EH (cell line): ENCODE data around the gene EHF.
"Not testable (repeated sequence)": the region's sequence is repeated elsewhere in the genome, so short reads cannot be mapped to it uniquely, and the experiment has no call there.

ENCODE experiments used
- DNase-seq: peaks from one replicate; pipeline ENCODE4 v3.0.0-alpha.2; 2015; ENCODE audit warnings: low read depth

EHF gene

DNA sequence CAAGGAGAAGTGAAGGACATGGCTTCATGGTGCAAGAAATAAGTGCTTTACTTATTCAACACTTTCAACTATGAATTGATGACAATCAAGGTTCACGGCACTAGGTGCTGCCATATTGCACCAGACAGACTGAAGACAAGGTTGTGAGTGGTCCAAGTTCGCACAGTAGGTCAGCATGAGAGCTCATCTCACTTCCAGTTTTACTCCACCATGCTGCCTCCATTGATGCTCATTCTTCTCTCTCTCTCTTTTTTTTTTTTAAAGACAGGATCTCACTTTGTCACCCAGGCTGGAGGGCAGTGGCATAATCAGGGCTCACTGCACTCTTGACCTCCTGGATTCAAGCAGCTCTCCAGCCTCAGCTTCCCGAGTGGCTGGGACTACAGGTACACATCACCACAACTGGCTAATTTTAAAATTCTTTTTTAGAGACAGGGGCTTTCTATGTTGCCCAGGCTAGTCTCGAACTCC lies 47.7 kb downstream of the EHF start:
- DNase-seq = no peak

DNA sequence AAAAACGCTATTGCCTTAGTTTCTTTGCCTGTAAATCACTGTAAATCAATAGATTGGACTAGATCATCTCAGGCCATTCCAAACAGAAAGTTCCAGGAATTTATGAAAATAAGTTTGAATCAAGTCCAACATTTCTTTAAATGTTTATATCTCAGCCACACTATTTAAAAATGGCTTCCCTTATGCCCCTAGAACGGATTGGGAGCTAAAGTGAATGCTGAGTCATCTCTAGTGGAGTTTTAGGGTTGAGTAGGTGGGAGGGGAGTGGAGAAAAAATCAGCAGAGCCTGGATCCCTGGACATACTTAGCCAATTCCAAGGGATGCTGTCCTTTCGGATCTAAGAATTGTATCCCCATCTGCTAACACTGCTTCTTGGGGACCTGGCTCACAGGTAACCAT lies 48.6 kb downstream of the EHF start:
- no peak for DNase-seq

DNA sequence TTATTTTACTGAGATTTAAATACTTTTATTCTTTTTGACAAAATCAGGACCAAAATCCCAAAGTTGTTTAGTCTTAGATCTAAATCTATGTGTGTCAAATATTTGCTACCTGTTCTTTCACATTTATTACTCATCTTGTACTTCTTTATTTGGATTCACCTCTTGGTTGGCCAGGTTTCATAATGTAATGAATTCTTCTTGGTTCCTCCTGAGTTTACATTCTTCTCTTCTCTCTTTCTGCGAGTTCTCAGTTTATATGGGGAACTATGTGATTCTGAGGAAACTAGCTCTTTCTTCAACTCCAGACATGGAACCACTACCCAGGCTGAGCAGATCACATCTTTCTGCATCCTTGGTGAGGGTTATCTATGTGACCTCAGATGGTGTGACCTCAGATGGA lies 50.2 kb downstream of the EHF start:
- DNase-seq = no peak

DNA sequence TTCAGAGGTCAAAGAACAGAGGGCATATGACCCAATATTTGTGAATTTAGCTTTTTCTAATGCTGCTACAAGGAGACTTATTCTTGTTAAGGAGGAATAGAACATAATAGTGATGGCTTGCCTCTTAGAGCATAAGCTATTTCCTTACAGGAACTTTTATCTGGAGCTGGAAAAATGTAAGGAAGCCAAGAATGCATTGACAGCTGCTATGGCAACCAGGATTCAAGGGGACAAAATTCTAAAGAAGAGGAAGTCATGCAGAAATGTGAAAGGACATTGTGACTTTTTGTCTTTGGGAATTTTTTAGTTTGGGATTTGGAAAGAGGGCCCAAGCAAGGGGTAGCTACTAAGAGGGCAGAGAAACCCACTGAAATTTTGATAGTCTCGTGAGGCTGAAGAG lies 51.1 kb downstream of the EHF start:
- no peak for DNase-seq

DNA sequence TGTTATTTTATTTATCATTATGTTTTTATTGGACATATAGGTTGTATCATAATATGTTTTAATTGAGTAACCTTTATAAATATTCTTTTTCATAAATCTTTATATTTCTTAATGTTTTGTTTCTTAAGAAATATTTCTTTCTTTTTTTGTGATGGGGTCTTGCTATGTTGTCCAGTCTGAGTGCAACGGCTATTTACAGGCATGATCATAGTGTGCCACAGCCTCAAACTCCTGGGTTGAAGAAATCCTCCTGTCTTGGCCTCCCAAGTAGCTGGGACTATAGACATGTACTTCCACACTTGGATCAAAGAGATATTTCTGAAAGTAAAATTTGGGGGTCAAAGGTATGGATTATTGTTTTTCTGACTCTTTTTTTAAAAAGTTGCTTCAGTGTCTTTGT lies 53.1 kb downstream of the EHF start:
- DNase-seq = no peak

DNA sequence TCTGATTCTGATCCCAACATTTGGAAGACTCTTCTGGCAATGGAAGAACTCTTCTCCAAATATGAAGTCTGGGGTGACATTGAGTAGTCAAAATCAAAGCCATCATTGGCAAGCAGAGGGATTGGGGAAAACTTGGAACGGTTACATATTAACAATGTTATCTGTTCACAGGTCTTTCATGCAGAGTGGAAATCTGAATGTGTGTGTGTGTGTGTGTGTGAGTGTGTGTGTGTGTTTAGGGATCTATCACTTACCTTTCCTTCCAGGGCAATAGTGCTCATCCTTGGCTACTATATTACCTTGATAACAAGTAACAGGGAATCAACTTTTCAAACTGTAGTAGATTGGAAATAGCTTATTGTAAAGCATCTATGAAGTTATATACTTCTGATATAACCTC lies 55.3 kb downstream of the EHF start:
- no peak for DNase-seq

DNA sequence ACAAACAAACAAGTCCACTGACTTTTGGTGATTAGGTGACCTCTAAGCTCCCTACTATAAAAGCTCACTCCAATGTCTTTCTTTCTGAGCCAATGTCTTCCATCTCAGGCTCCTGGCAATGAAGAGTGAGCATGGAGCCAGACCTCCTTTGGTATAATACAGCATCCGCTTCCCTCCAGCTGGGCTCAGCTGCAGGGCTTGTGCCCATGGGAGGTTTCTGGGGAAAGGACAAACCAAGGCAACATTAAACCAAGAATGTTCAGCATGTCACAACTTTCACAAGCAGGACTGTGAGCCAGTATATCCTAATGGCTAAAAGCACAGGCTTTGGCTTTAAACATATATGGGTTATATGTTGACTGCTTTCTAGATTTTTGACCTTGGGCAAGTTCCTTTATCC lies 58.8 kb downstream of the EHF start:
- no peak for DNase-seq

DNA sequence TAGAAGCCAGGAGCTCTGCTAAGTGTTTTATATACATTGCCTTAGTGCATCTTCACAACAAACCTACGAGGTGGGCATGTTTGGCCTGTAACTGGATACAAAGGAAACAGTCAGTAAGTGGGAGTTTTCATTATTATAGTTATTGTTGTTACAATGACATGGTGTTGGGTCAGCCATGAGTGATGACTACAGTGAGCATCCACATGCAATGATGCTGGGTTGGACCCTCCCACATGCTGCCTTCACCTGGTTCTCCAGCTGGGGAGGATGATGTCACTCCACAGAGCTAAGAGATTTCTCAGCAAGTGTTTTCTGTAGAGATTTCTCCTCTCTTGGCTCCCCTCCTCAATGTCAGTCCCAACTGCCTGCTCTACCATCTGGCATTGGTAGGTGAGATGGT lies 59.3 kb downstream of the EHF start:
- DNase-seq = no peak

DNA sequence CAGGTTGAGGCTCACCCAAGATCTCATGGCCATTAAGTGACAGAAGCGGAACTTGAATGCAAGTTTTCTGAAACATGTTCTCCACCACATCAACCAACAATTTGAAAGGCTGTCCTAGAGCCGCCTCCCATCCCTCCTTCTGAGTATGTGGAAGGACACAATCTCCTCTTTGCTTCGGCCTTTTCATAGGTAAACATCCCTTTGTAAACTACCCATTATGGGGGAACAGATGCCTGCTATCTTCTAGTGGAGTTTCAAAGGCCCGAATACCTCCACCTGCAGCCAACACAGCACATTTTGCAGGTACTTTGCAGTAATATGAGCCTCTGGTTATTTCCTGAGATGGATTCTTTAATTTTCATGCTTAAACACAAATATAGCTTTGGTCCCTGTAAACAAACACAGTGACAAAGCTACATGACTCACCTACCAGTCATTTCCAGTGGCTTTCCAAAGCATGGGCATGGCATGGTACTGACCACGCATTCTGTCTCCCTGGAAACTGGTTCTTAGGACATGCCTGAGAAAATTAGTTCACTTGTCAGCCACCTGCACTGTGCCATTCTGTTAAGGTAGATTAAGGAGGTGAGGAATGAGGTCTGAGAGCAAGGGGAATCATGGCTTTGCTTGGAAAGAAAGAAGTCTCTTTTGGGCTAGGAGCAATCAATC lies 60.2 kb downstream of the EHF start:
- peak; percentile 58 for DNase-seq

DNA sequence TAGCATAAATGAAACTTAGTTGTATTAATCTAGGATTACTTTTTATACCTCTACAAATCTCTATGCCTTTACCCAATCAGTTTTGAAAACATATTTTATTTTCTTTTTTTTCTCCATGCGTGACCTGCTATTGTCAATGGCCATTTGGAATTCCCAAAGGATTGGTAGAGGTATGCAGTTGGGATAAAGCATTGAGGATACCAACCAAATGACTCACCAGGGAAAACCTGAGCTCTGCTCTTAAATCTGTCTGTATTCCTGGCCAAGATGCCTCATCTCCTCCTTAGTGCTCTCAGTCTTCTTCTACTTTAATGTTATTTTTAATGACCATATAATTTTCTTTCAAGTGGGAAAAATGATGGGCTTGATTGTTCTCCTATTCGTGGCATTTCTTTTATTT lies 61.9 kb downstream of the EHF start:
- DNase-seq = peak; percentile 29

DNA sequence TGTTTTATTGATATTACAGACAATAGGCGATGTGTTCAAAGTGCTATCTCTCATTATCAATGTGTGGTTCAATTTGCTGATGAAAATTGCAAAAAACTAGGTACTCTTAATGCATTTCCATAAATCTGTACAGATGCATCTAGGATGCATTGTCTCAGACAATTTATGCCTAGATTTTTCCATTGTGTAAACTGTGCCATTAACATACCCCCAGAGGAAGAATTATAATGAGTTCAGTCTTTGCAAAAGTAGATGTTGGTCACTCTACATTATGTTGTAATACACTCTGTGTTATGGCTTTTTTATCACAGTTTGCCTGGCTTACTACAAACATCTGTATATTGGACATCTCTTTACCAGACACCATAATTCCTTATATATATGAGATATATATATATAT lies 62.5 kb downstream of the EHF start:
- DNase-seq = no peak

DNA sequence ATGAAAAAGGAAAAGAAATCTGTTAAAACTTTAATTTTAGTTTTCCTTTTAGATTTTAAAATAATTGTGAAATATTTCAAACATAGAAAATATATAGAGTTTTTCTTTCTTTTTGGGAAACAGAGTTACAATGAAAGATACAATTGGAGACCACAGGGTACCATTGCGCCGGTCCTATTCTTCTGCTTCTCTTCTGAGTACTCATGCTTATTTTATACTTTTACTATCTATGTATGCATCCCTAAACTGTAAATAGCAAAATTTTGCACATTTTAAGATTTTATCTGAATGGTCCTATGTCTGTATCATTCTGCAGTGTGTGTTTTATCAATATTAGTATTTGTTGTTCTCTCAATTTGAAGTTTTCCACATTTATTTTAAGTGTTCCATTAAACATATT lies 65.0 kb downstream of the EHF start:
- DNase-seq = no peak

DNA sequence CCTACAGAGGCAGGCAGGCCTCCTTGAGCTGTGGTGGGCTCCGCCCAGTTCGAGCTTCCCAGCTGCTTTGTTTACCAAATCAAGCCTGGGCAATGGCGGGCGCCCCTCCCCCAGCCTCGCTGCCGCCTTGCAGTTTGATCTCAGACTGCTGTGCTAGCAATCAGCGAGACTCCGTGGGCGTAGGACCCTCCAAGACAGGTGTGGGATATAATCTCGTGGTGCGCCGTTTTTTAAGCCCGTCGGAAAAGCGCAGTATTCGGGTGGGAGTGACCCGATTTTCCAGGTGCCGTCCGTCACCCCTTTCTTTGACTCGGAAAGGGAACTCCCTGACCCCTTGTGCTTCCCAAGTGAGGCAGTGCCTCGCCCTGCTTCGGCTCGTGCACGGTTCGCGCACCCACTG lies 71.4 kb downstream of the EHF start:
- not testable (repeated sequence) for DNase-seq

DNA sequence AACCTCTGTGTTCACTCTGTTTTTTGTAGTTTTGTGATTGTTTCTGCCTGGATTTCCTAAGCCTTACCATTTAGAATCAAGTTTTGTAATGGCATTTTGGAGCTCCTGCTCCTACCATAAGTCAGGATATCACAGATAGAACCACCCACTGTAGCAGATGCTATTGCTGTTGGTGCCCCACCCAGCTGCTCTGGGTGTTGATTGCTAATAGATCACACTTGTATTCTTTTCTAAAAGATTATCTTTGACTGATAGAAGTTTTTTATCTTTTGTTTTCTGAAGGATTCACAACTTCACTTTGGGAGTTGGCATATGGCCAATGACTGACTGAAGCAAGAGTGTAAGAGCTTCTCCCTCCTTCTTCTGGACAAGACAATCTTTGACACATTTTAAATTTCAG lies 76.0 kb downstream of the EHF start:
- DNase-seq = no peak

DNA sequence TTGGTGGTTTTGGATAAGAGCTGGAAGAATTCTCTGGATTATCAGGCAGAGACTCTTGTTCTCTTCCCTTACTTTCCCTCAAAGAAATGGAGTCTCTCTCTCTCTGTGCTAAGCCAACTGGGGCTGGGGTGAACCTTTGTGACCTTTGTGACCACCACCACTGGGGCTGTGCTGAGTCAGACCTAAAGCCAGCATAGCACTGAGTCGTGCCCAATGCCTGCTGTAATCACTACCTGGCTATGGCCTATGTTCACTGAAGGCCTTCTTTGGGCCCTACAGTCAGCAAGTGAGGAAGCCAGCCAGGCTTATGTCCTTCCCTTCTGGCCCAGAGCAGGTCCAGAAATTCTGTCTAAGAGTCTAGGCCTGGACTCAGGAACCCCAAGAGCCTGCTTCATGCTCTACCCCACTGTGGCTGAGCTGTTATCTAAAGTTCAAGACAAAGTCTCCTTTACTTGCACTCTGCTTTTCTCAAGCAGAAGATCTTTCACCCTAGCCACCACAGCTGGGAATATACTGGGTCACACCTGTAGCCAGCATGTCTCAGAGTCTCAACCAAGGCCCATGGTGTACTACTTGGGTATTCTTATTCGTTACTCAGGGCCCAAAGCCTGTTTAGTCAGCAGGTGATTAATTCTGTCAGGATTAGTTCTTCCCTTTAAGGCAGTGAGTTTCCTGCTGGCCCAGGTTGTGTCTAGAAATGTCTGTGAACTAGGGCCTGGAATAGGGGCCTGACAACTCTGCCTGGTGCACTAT lies 86.0 kb downstream of the EHF start:
- DNase-seq = no peak

DNA sequence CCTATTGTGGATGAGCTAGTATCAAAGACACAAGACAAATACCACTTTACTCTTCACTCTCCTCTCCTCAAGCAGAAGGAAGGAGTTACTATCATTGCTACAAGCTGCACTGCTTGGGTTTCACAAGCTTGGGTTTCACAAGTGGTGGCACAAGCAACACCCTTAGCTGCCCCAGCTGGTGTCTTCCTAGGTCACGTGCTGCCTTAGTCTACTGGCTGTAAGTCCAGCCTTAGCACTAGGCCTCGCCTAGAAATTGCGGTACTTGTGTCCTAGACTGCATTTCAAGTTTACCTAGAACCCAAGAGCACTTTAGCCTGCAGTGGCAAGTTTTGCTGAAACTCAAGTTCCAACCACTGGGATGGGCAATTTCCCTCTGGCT lies 86.6 kb downstream of the EHF start:
- no peak for DNase-seq
